ENCODE measurements around the gene THUMPD1. TPM values are rescaled to one million over a fixed set of nuclear protein-coding genes. Genes with fewer than 3 reads are reported as not detected.

The THUMPD1 gene
- total and polyA plus RNA-seq, 9 donors = 18.2 to 45.5 (median 36.8) TPM

DNA sequence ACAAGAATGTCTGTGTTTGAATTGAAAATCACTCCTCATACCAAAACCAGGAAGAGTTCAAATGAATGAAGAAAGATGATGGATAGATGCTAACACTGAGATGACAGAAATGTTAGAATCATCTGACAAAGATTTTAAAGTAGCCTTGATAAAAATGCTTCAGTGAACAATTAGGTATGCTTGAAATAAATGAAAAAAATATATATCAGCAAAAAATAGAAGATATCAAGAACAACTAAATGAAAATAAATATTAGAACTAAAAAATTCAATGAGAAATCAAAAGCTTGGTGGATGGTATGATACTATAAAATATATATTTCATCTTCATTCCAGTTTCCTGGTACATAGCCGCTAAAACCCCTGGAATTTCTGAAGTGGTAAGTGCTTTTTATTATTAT lies 13.6 kb upstream of the THUMPD1 start:
- TF ChIP-seq CTCF (IDR thresholded peaks at IDR 0.05) = no peak
- TF ChIP-seq EP300 (IDR thresholded peaks at IDR 0.05) = no peak
- TF ChIP-seq POLR2A (IDR thresholded peaks at IDR 0.05) = no peak
- H3K27ac ChIP-seq = no peak overlapping the region
- WGBS, 3 donors = 82 to 100% (median 88%) methylated on average over 1 of the region's 1 CpG

DNA sequence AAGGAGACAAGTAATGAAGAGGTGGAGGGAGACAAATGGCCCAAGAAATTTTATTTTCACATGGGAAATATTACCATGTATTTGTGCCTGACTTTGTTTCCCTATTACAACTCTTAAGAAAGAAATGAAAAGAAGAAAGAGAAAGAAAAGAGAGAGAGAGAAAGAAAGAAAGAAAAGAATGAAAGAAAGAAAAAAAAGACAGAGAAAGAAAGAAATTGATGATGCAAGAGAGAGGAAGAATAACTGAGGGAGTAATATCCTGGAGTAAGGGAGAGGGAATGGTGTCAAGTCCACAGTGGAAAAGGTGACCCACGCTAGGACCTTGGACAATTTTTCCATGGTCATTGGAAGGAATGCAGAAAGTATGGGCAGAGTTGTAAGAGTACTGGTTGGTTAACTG lies 12.1 kb upstream of the THUMPD1 start:
- H3K4me1 ChIP-seq (ENCODE audit: insufficient read depth) = no peaks in the 10 kb centered on the region
- H3K27me3 ChIP-seq = no peaks in the 10 kb centered on the region
- intact Hi-C loops (cut with DNase I) = no loop called here
- no peaks in the 10 kb centered on the region for H3K9me3 ChIP-seq
- TF ChIP-seq POLR2A (IDR thresholded peaks at IDR 0.05) = no peak
- TF ChIP-seq CTCF (IDR thresholded peaks at IDR 0.05) = no peak
- TF ChIP-seq EP300 (IDR thresholded peaks at IDR 0.05) = no peak
- no peak overlapping the region for H3K27ac ChIP-seq
- DNase-seq = no peak
- H3K4me3 ChIP-seq = no peak overlapping the region
- WGBS, 3 donors = 73 to 77% (median 76%) methylated on average over 1 of the region's 1 CpG
- H3K36me3 ChIP-seq = no peaks in the 10 kb centered on the region

More for the DNA sequence above, 13.6 kb upstream of the THUMPD1 start:
- Histone ChIP-seq H3K9me3 (no peaks in the 10 kb centered on the region), H3K36me3 (no peaks in the 10 kb centered on the region), H3K27me3 (no peaks in the 10 kb centered on the region), H3K4me3 (no peak overlapping the region), H3K4me1 (ENCODE audit: insufficient read depth) (no peaks in the 10 kb centered on the region)
- intact Hi-C loops (cut with DNase I) = no loop called here
- no peak for DNase-seq

- no peak for DNase-seq
- Histone ChIP-seq H3K36me3 (no peaks in the 10 kb centered on the region), H3K27me3 (no peaks in the 10 kb centered on the region), H3K27ac (no peak overlapping the region), H3K4me1 (ENCODE audit: insufficient read depth) (no peaks in the 10 kb centered on the region), H3K4me3 (no peak overlapping the region), H3K9me3 (no peaks in the 10 kb centered on the region)
- 75 to 100% (median 100%) methylated on average over 1 of the region's 1 CpG for WGBS, 3 donors
- TF ChIP-seq CTCF (IDR thresholded peaks at IDR 0.05) (no peak), EP300 (IDR thresholded peaks at IDR 0.05) (no peak), POLR2A (IDR thresholded peaks at IDR 0.05) (no peak)
- intact Hi-C loops (cut with DNase I) = no loop called here
Observed at GRCh38 chr16:20750558-20750957, 8.9 kb upstream of the THUMPD1 start.

DNA sequence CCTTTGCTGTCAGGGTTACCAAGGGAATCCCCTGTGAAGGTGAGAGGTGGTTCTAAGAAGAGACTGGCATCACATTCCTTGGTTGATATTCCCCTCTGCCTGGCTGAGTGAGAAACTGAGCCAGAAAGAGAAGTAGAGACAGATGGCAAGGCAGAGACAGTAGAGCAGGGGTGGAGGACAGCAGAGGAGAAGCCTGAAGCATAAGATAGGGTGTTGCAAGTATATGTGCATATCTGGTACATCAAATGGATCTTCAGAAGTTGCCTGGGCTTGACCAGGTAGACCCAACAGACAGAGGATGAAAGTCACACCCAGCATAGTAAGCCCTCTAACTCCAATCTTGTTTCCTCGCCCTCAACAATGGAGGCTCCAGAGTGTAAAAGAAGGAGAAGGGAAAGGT lies 7.9 kb upstream of the THUMPD1 start:
- TF ChIP-seq EP300 (IDR thresholded peaks at IDR 0.05) (no peak), CTCF (IDR thresholded peaks at IDR 0.05) (no peak), POLR2A (IDR thresholded peaks at IDR 0.05) (no peak)
- H3K27ac ChIP-seq = no peak overlapping the region
- 94 to 100% (median 95%) methylated on average over 1 of the region's 1 CpG for WGBS, 3 donors
- no peak overlapping the region for H3K4me3 ChIP-seq
- H3K36me3 ChIP-seq = no peaks in the 10 kb centered on the region
- intact Hi-C loops (cut with DNase I) = no loop called here
- DNase-seq = no peak
- no peaks in the 10 kb centered on the region for H3K27me3 ChIP-seq
- no peaks in the 10 kb centered on the region for H3K9me3 ChIP-seq
- no peaks in the 10 kb centered on the region for H3K4me1 ChIP-seq (ENCODE audit: insufficient read depth)

Measured in ovary (tissue), 9 donors.